Bone marrow (tissue), 2 donors: ENCODE data around the gene GIMAP6.
"Not testable (repeated sequence)": the region's sequence is repeated elsewhere in the genome, so short reads cannot be mapped to it uniquely, and the experiment has no call there.

Experiments
- DNase-seq, 2 donors: peaks; one replicate each; lab custom pipeline; 2025; lab: John Stamatoyannopoulos, UW

GIMAP6 gene

DNA sequence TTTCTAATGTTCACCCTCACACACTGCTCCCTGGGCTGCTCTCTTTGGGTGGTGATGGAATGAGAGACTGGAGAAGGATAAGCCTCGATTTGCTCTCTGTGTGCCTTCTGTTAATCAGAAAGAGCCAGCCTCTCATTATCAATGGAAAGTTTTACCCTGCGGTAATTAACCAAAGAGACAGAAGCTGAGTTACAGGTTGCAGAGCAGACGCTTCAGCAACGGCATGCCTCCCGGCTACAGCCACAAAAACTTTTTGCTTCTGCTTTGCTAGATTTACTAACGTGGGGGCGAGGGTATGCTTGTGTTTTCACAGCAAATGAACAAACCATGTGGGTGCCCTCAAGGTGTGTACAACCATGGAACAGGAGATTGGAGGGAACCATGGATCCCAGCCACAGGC is 47.0 kb downstream of the GIMAP6 start:
- DNase-seq = no peak

DNA sequence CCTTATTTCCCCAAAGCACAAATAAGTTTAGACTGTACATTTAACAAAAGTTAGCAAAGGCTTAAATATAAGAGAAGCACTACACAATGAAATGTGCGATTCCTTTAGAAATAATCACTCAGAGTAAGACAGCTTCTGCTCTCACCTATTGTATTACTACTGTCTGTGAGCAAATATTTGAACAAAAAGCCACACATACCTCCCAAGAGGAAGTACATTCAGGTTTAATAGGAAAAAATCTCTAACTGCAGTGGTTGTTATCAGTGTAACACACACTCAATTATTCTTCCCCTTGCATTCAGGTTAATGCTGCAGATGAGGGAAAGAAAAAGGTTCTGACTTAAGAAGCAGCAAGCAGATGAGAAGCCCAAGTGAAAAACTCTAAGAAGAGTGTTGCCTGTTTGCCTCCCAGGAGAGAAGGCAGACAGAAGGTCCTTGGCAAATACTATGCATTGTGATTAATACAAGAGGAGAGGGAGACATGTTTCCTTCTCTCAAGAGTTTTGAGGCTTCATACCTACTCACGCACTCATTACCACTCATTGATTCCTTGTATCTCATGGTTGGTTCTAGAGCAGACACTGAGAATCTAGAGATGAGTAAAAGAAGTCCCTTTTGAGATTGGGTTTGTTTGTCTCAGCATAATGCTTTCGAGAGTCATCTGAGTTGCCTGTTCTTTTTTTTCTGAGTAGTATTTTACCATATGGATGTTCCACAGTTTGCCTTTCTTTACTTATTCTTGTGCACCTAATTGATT is 51.4 kb downstream of the GIMAP6 start:
- no peak for DNase-seq

DNA sequence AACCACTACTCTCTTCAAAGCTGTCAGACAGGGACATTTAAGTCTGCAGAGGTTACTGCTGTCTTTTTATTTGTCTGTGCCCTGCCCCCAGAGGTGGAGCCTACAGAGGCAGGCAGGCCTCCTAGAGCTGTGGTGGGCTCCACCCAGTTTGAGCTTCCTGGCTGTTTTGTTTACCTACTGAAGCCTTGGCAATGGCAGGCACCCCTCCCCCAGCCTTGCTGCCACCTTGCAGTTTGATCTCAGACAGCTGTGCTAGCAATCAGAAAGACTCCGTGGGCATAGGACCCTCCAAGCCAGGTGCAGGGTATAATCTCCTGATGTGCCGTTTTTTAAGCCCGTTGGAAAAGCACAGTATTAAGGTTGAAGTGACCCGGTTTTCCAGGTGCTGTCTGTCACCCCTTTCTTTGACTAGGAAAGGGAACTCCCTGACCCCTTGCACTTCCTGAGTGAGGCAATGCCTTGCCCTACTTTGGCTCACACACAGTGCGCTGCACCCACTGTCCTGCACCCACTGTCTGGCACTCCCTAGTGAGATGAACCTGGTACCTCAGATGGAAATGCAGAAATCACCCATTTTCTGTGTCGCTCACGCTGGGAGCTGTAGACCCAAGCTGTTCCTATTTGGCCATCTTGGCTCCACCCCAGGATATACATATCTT is 52.1 kb downstream of the GIMAP6 start:
- not testable (repeated sequence) for DNase-seq
